GM12878 (cell line): ENCODE data around the gene PPP2R3B. TPM values are rescaled to one million over a fixed set of nuclear protein-coding genes. Genes with fewer than 3 reads are reported as not detected.
"Not testable (repeated sequence)": the region's sequence is repeated elsewhere in the genome, so short reads cannot be mapped to it uniquely, and the experiment has no call there.

Experiments
- ATAC-seq: fragments of 200-7000 bp; cut with Tn5 transposase; 3 replicates; pipeline ENCODE4 v1.9.1; 2020; ENCODE audit warnings: mild to moderate bottlenecking, moderate library complexity
- BruUV-seq: library from RNA; stranded (reverse); fragments of 400-500 nt; replicated peaks from 2 replicates; lab custom pipeline; 2021; lab: Mats Ljungman, UMichigan
- CTCF ChIA-PET: fragments of 300-600 bp; sonication (Branson Sonifier 250); formaldehyde crosslinking; extraction: SDS; loops from one replicate; lab custom pipeline; 2021; ENCODE audit warnings: inconsistent platforms; lab: Yijun Ruan, JAX
- POLR2A ChIA-PET: fragments of 350-600 bp; formaldehyde crosslinking; extraction: SDS; loops from one replicate; lab custom pipeline; 2021; ENCODE audit warnings: inconsistent platforms; lab: Charles Lee
- RAD21 ChIA-PET: fragments of 300-600 bp; sonication (Branson Sonifier 250); formaldehyde crosslinking; loops from one replicate; lab custom pipeline; 2023; ENCODE audit warnings: antibody characterized with exemption; ENCODE audit not compliant: unreplicated experiment; lab: Charles Lee
- SMC1A ChIA-PET: fragments of 300-600 bp; sonication (Branson Sonifier 250); formaldehyde crosslinking; loops from one replicate; lab custom pipeline; 2023; ENCODE audit not compliant: unreplicated experiment, uncharacterized antibody; lab: Charles Lee
- DNase-seq: peaks from one replicate; pipeline ENCODE4 v3.0.0-alpha.2; 2011; ENCODE audit warnings: low read depth, low spot score
- FAIRE-seq: peaks from 3 replicates; lab custom pipeline; 2011; peaks lifted over from hg19 to GRCh38; lab: Jason Lieb, UNC
- H2AFZ ChIP-seq: 2 replicates; pipeline ENCODE4 v1.6.0; 2011; ENCODE audit warnings: low read depth, low read length, control low read depth; ENCODE audit not compliant: control insufficient read depth
- H3K27ac ChIP-seq: 2 replicates; pipeline ENCODE4 v1.5.1; 2011; ENCODE audit warnings: control low read depth; ENCODE audit not compliant: control insufficient read depth, insufficient read depth
- H3K27me3 ChIP-seq, 2 experiments: replicated peaks in 1 of 2; 2 replicates each; pipeline versions ENCODE4 v1.6.0 to v1.6.1; 2011; ENCODE audit warnings: low read length in 1 of 2; ENCODE audit not compliant: control insufficient read depth in 2 of 2, insufficient read depth in 2 of 2
- H3K36me3 ChIP-seq, 2 experiments: 2 replicates each; pipeline ENCODE4 v1.5.1; 2011; ENCODE audit warnings: low read length in 1 of 2; ENCODE audit not compliant: control insufficient read depth in 2 of 2, insufficient read depth in 2 of 2
- H3K4me1 ChIP-seq: 2 replicates; pipeline ENCODE4 v1.6.1; 2011; ENCODE audit warnings: mild to moderate bottlenecking, low read length, moderate library complexity, mixed read lengths; ENCODE audit not compliant: control insufficient read depth, insufficient read depth
- H3K4me2 ChIP-seq: 2 replicates; pipeline ENCODE4 v1.6.0; 2011; ENCODE audit warnings: control low read depth; ENCODE audit not compliant: control insufficient read depth, insufficient read depth
- H3K4me3 ChIP-seq: fragments of 200-600 bp; sonication (generic); 2 replicates; pipeline ENCODE4 v1.5.1; 2016
- H3K79me2 ChIP-seq: 2 replicates; pipeline ENCODE4 v1.6.0; 2011; ENCODE audit warnings: low read length; ENCODE audit not compliant: control insufficient read depth, insufficient read depth
- H3K9ac ChIP-seq: 2 replicates; pipeline ENCODE4 v1.8.0; 2011; ENCODE audit warnings: low read length, control low read depth, mixed read lengths; ENCODE audit not compliant: control insufficient read depth, insufficient read depth
- H3K9me3 ChIP-seq: replicated peaks from 3 replicates; pipeline ENCODE4 v1.5.1; 2011; ENCODE audit warnings: mild to moderate bottlenecking, low read length; ENCODE audit not compliant: control insufficient read depth, insufficient read depth
- H4K20me1 ChIP-seq: 2 replicates; pipeline ENCODE4 v1.6.0; 2011; ENCODE audit not compliant: control insufficient read depth, insufficient read depth
- ATF2 ChIP-seq: IDR thresholded peaks from 2 replicates; pipeline ENCODE4 v1.6.1; 2012; ENCODE audit warnings: low read length, inconsistent platforms
- BACH1 ChIP-seq: fragments of 450-650 bp; IDR thresholded peaks from 2 replicates; pipeline ENCODE4 v1.6.1; 2017; ENCODE audit warnings: mild to moderate bottlenecking, borderline replicate concordance
- ELK1 ChIP-seq: IDR thresholded peaks from 2 replicates; pipeline ENCODE4 v1.6.1; 2012; ENCODE audit warnings: low read depth, low read length, improper control_type of control experiment
- ETV6 ChIP-seq, 2 experiments: fragments of 450-650 bp in 1 of 2; IDR thresholded peaks in 1 of 2; conservative IDR thresholded peaks in 1 of 2; 2 replicates each; pipeline ENCODE4 v1.6.1; 2014; ENCODE audit warnings: antibody characterized with exemption in 1 of 2, borderline replicate concordance in 1 of 2, low read depth in 1 of 2, mild to moderate bottlenecking in 1 of 2, moderate library complexity in 1 of 2
- FOXM1 ChIP-seq: IDR thresholded peaks from 2 replicates; pipeline ENCODE4 v1.6.1; 2012; ENCODE audit warnings: low read depth, mild to moderate bottlenecking, inconsistent platforms, low read length, moderate library complexity
- IKZF1 ChIP-seq: fragments of 450-650 bp; conservative IDR thresholded peaks from 2 replicates; pipeline ENCODE4 v1.6.1; 2017; ENCODE audit warnings: antibody characterized with exemption, mild to moderate bottlenecking
- NFYA ChIP-seq: IDR thresholded peaks from 2 replicates; pipeline ENCODE4 v1.6.1; 2011; ENCODE audit warnings: low read depth, mild to moderate bottlenecking, low read length, improper control_type of control experiment, borderline replicate concordance
- NR2F1 ChIP-seq: fragments of 450-650 bp; conservative IDR thresholded peaks from 2 replicates; pipeline ENCODE4 v1.6.1; 2017; ENCODE audit warnings: mild to moderate bottlenecking
- SREBF2 ChIP-seq: IDR thresholded peaks from 2 replicates; pipeline ENCODE4 v1.6.1; 2012; ENCODE audit warnings: mild to moderate bottlenecking, low read length
- TARDBP ChIP-seq: IDR thresholded peaks from 2 replicates; pipeline ENCODE4 v1.6.1; 2016; ENCODE audit warnings: borderline replicate concordance
- TCF7 ChIP-seq: IDR thresholded peaks from 2 replicates; pipeline ENCODE4 v1.6.1; 2014; ENCODE audit warnings: antibody characterized with exemption, borderline replicate concordance
- WGBS: methylation state at CpG from one replicate; pipeline ENCODE4 v1.1.6; 2016; ENCODE audit warnings: low lambda C conversion rate; ENCODE audit not compliant: insufficient replicate concordance, insufficient coverage; ENCODE audit errors: missing lambda C conversion rate; 5-methylcytosine and 5-hydroxymethylcytosine counted together
- in situ Hi-C: fragments of 300-500 bp; cut with MboI; formaldehyde crosslinking; loops from 9 replicates; pipeline ENCODE4 v1.14.3; 2018; ENCODE audit warnings: mixed read lengths
- intact Hi-C: fragments of 100-400 bp; cut with micrococcal nuclease; formaldehyde crosslinking; loops from one replicate; pipeline ENCODE4 v1.14.2; 2022; ENCODE audit not compliant: unreplicated experiment
- polyA plus RNA-seq, 11 experiments: library from polyadenylated mRNA; depleted of rRNA in 4 of 11; unstranded in 6 of 11; stranded (reverse) in 5 of 11; fragments of >200 nt; fragmentation: Nextera tagmentation in 4 of 11; fragmentation: Illumina TruSeq in 1 of 11; extraction: Ambion mirVana in 4 of 11; extraction: Trizol in 1 of 11; gene quantifications; 1 replicate in 1 of 11; 2 replicates in 10 of 11; pipeline versions ENCODE4 v1.2.1 to v1.2.3, GENCODE V29; 2011 to 2016; ENCODE audit warnings: inconsistent platforms in 2 of 11, missing spikeins in 2 of 11, low read depth in 1 of 11
- total RNA-seq, 4 experiments: library from RNA; depleted of rRNA in 3 of 4; stranded (reverse); fragments of >200 nt in 3 of 4; fragmentation: Illumina TruSeq in 1 of 4; extraction: Trizol in 1 of 4; gene quantifications; 2 replicates each; pipeline versions ENCODE4 v1.2.1 to v1.2.3, GENCODE V29; 2013 to 2021
- TF ChIP-seq, protein P1 (sequence below): fragments of 450-650 bp; IDR thresholded peaks from 2 replicates; pipeline ENCODE4 v1.6.1; 2016; ENCODE audit warnings: mild to moderate bottlenecking

Gene PPP2R3B
- total and polyA plus RNA-seq, 10 of the 15 experiments (the other 5 are each of a cell fraction or from before 2014, with no cell fraction given), result 0.11 to 34.3 (median 9.7) TPM; not detected in 1

DNA sequence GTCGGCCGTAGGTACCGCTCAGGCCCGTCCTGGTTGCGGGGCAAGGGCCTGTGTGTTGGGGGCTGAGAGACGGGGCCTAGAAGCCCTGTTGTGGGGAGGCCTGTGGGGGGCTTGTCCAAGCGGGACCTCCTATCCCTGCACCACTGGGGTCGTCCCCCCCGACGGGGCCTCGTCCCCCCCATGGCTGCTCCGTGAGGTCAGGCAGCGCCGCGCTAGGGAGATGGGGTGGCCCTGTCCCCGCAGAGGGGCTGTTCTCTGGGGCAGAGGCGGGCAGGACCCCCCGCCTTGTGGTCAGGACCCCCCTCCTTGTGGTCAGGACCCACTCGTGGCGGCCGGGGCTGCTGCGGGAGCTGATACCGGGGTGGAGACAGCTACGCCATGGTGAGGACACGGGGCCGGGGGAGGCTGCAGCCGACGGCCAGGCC, 56.0 kb downstream of the PPP2R3B start:
- 6% methylated on average over 12 of the region's 28 CpGs for whole genome bisulfite sequencing
- ATAC-seq, result no peak
- H3K9ac ChIP-seq, result no peak overlapping the region
- DNase-seq, result no peak
- CTCF ChIA-PET, result no interaction called here
- no peaks in the 10 kb centered on the region for H3K27me3 ChIP-seq
- H3K36me3 ChIP-seq, result no peaks in the 10 kb centered on the region
- TF ChIP-seq FOXM1, result no peak
- TF ChIP-seq TCF7, result no peak
- no peak for TF ChIP-seq NFYA
- no peak for TF ChIP-seq SREBF2
- no peak for TF ChIP-seq ELK1
- no peak for TF ChIP-seq IKZF1
- TF ChIP-seq, protein P1, sequence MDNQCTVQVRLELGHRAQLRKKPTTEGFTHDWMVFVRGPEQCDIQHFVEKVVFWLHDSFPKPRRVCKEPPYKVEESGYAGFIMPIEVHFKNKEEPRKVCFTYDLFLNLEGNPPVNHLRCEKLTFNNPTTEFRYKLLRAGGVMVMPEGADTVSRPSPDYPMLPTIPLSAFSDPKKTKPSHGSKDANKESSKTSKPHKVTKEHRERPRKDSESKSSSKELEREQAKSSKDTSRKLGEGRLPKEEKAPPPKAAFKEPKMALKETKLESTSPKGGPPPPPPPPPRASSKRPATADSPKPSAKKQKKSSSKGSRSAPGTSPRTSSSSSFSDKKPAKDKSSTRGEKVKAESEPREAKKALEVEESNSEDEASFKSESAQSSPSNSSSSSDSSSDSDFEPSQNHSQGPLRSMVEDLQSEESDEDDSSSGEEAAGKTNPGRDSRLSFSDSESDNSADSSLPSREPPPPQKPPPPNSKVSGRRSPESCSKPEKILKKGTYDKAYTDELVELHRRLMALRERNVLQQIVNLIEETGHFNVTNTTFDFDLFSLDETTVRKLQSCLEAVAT, result no peak
- no peak for TF ChIP-seq BACH1
- no peak for TF ChIP-seq TARDBP
- TF ChIP-seq NR2F1, result no peak
- TF ChIP-seq ETV6 (conservative IDR thresholded peaks at IDR 0.05 in 1 of 2, IDR thresholded peaks at IDR 0.05 in 1 of 2; ENCODE audit: borderline replicate concordance in 1 of 2, low read depth in 1 of 2), result no peak
- TF ChIP-seq ATF2, result no peak
- in situ Hi-C loops, result no loop called here
- SMC1A ChIA-PET, result no interaction called here
- POLR2A ChIA-PET, result no interaction called here
- no peak overlapping the region for H3K27ac ChIP-seq
- no TSS peak for BruUV-seq
- RAD21 ChIA-PET, result no interaction called here
- intact Hi-C loops, result no loop called here
- no peaks in the 10 kb centered on the region for H3K79me2 ChIP-seq
- no peak overlapping the region for H3K4me3 ChIP-seq
- H3K4me1 ChIP-seq, result no peaks in the 10 kb centered on the region
- no peak overlapping the region for H3K4me2 ChIP-seq
- no peak overlapping the region for H2AFZ ChIP-seq
- H4K20me1 ChIP-seq, result no peaks in the 10 kb centered on the region
- FAIRE-seq, result no peak
- no peaks in the 10 kb centered on the region; the same call in 2 of the 3 replicates for H3K9me3 ChIP-seq

GRCh38 chrX:330141-330725, 56.5 kb downstream of the PPP2R3B start:
- H3K4me3 ChIP-seq, POLR2A ChIA-PET, in situ Hi-C loops, H2AFZ ChIP-seq, BruUV-seq, H3K36me3 ChIP-seq, H3K4me2 ChIP-seq, H4K20me1 ChIP-seq, ATAC-seq, FAIRE-seq, H3K27ac ChIP-seq, H3K9me3 ChIP-seq, RAD21 ChIA-PET, H3K79me2 ChIP-seq, H3K9ac ChIP-seq, H3K27me3 ChIP-seq, intact Hi-C loops, H3K4me1 ChIP-seq, SMC1A ChIA-PET, CTCF ChIA-PET, DNase-seq: not testable (repeated sequence)
- 86% methylated on average over 19 of the region's 29 CpGs for WGBS
